ENCODE results near the gene GRAMD1A.

- TF ChIP-seq, protein P1, sequence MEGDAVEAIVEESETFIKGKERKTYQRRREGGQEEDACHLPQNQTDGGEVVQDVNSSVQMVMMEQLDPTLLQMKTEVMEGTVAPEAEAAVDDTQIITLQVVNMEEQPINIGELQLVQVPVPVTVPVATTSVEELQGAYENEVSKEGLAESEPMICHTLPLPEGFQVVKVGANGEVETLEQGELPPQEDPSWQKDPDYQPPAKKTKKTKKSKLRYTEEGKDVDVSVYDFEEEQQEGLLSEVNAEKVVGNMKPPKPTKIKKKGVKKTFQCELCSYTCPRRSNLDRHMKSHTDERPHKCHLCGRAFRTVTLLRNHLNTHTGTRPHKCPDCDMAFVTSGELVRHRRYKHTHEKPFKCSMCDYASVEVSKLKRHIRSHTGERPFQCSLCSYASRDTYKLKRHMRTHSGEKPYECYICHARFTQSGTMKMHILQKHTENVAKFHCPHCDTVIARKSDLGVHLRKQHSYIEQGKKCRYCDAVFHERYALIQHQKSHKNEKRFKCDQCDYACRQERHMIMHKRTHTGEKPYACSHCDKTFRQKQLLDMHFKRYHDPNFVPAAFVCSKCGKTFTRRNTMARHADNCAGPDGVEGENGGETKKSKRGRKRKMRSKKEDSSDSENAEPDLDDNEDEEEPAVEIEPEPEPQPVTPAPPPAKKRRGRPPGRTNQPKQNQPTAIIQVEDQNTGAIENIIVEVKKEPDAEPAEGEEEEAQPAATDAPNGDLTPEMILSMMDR (IDR thresholded peaks at IDR 0.05) = no peak
- TF ChIP-seq POLR2A (IDR thresholded peaks at IDR 0.05; ENCODE audit: low read depth) (no peak), EP300 (IDR thresholded peaks at IDR 0.05) (no peak)
Measured at GRCh38 chr19:35030257-35031071, 30.3 kb downstream of the GRAMD1A start, which contains the start of gene SCN1B.
